ACHN (cell line): ENCODE results near the gene SOCS4.
A peak's percentile ranks its signal among the peaks of the same experiment; 100 is the strongest.
"Not testable (repeated sequence)": the region's sequence is repeated elsewhere in the genome, so short reads cannot be mapped to it uniquely, and the experiment has no call there.

ENCODE experiments used
- DNase-seq: peaks from one replicate; pipeline ENCODE4 v3.0.0-alpha.2; 2015
- in situ Hi-C: cut with HindIII; loops from 2 replicates; pipeline ENCODE4 v1.10.0; 2017; ENCODE audit warnings: low sequenced_read_pairs, low pct_ligation_motif_present, low pct_unique_long_range_greater_than_20kb

Gene SOCS4

GRCh38 chr14:55048900-55049436, 21.9 kb downstream of the SOCS4 start:
- in situ Hi-C loops = no loop called here
- no peak for DNase-seq

- in situ Hi-C loops = no loop called here
- no peak for DNase-seq
These were observed 24.1 kb downstream of the SOCS4 start for GRCh38 chr14:55051165-55051422.

- in situ Hi-C loops = no loop called here
- peak; percentile 86 for DNase-seq
These were observed 24.6 kb downstream of the SOCS4 start, which contains the start of gene MAPK1IP1L for GRCh38 chr14:55051423-55052268. MAPK1IP1L (plus strand) TSS chr14:55051647; CDS start chr14:55061684, 10,037 bp downstream.

- in situ Hi-C loops = no loop called here
- DNase-seq = peak; percentile 8
These were observed 25.4 kb downstream of the SOCS4 start for GRCh38 chr14:55052269-55052930.

- no peak for DNase-seq
- in situ Hi-C loops = no loop called here
These were observed 26.0 kb downstream of the SOCS4 start for GRCh38 chr14:55053018-55053417.

GRCh38 chr14:55053500-55053899, 26.5 kb downstream of the SOCS4 start:
- in situ Hi-C loops = no loop called here
- DNase-seq = no peak

- in situ Hi-C loops = no loop called here
- no peak for DNase-seq
These were observed 27.1 kb downstream of the SOCS4 start for GRCh38 chr14:55054098-55054497.

GRCh38 chr14:55057919-55058318, 30.9 kb downstream of the SOCS4 start:
- in situ Hi-C loops = no loop called here

GRCh38 chr14:55059333-55059732, 32.3 kb downstream of the SOCS4 start:
- in situ Hi-C loops = no loop called here
- no peak for DNase-seq

More at GRCh38 chr14:55057919-55058318, 30.9 kb downstream of the SOCS4 start:
- DNase-seq = no peak

- no peak for DNase-seq
- in situ Hi-C loops = no loop called here
These were observed 35.7 kb downstream of the SOCS4 start for GRCh38 chr14:55062517-55063351.

GRCh38 chr14:55064896-55065295, 37.9 kb downstream of the SOCS4 start:
- DNase-seq, in situ Hi-C loops: not testable (repeated sequence)

- DNase-seq = no peak
- in situ Hi-C loops = no loop called here
These were observed 38.4 kb downstream of the SOCS4 start for GRCh38 chr14:55065411-55065810.

- in situ Hi-C loops = no loop called here
- DNase-seq = no peak
These were observed 39.2 kb downstream of the SOCS4 start for GRCh38 chr14:55066223-55066622.

- DNase-seq = no peak
- in situ Hi-C loops = no loop called here
These were observed 44.0 kb downstream of the SOCS4 start for GRCh38 chr14:55070981-55071411.

- DNase-seq = peak; percentile 78
- in situ Hi-C loops = no loop called here
These were observed 45.0 kb downstream of the SOCS4 start for GRCh38 chr14:55071870-55072640.

- in situ Hi-C loops = no loop called here
- DNase-seq = no peak
These were observed 46.8 kb downstream of the SOCS4 start for GRCh38 chr14:55073856-55074255.

- in situ Hi-C loops = no loop called here
- no peak for DNase-seq
These were observed 47.6 kb downstream of the SOCS4 start for GRCh38 chr14:55074662-55075061.

GRCh38 chr14:55075628-55076175, 48.7 kb downstream of the SOCS4 start:
- in situ Hi-C loops = no loop called here
- no peak for DNase-seq
